ENCODE data around the gene FAM20A.
A peak's percentile ranks its signal among the peaks of the same experiment; 100 is the strongest.
"Not testable (repeated sequence)": the region's sequence is repeated elsewhere in the genome, so short reads cannot be mapped to it uniquely, and the experiment has no call there.

FAM20A gene

DNA sequence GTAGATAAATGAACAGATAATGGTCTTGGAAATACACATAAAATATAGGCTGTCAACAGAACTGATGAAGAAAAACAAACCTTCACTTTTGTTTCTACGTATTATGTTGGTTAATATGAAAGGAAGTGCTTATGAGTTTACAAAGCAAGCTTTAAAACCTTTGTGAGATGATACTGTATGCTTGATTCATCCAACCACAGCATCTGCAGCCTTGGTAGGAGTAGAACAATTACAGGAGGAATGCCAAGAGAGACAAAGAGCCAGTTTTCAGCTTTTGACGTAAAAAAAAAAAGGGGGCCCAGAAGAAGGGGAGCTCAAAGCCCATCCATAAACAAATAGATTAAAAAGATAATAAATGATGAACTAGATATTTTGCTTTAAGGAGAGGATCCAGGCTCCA is 13.3 kb downstream of the FAM20A start:
- no peak for DNase-seq

DNA sequence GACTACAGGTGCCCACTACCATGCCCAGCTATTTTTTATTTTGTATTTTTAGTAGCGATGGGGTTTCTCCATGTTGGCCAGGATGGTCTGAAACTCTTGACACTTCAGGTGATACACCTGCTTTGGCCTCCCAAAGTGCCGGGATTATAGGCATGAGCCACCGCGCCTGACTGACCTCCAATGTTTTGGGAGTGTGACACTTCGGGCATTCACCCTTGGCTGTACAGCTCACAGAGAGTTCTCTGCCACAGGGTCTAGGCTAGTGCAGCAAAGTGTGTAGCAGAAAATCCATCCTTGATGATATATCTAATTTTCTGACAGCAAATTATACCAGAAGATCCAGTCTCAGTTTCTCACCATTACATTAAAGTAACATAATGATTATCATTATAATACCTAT is 14.1 kb downstream of the FAM20A start:
- DNase-seq, result no peak

DNA sequence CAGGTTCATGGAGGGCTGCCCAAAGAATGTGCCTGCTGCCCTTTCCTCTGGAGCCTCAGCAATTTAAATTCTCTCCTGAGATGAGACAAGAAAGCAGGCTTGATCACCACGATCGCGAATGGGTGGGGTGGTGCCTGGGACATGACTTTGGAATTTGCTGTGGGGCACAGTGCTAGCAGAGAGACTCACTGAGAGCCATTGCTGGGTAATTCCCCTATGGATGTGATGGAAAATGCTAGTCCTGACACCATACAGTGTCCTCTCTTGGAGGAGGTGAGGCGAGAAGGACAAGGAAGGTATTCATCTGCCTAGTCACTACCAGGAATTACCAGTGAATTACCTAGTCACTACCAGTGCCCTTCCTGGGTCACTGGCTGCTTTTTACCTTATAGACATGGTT is 15.5 kb downstream of the FAM20A start:
- no peak for DNase-seq

DNA sequence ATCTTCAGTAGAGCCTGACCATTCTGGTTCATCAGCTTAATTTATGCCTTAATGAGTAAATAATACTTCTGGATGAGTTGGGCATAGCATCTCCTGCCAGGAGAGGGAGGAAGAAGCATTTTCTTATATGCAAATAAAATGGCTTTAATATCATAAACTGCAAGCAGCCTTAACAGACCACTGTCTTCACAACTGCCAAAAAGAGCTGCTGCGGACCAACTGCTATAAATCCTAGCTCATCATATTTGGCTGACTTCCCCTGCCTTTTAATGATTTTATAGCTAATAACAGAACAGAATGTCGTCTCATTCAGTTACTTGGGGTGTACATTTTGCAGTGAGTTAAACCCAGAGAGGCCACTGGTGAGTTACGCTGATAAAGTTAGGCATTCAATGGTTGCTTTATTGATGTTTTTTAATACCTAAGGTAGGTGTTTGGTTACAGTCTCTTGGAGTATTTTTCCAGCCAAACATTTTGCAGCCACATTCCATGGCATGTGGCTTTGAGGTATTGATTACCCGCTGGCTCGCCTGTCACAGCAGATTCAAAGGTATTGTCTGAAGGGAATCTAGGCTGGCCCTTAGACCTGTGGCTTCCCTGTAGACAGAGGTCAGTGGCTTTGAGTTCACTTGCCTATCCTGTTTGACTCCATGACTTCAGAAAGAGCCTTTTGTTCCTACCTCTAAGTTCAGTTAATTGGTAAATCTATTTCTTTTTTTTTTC is 16.4 kb downstream of the FAM20A start:
- no peak for DNase-seq

DNA sequence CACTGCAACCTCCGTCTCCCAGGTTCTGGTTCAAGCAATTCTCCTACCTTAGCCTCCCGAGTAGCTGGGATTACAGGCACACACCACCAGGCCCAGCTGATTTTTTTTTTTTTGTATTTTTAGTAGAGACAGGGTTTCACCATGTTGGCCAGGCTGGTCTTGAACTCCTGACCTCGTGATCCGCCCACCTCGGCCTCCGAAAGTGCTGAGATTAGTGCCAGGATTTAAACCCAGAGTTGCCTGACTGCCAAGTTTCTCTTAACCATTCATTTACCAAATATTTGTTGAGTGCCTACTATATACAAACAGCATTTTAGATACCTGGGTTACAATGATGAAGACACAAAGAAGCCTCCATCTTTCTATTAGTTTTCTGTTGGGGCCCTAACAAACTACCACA is 18.3 kb downstream of the FAM20A start:
- DNase-seq, result not testable (repeated sequence)

DNA sequence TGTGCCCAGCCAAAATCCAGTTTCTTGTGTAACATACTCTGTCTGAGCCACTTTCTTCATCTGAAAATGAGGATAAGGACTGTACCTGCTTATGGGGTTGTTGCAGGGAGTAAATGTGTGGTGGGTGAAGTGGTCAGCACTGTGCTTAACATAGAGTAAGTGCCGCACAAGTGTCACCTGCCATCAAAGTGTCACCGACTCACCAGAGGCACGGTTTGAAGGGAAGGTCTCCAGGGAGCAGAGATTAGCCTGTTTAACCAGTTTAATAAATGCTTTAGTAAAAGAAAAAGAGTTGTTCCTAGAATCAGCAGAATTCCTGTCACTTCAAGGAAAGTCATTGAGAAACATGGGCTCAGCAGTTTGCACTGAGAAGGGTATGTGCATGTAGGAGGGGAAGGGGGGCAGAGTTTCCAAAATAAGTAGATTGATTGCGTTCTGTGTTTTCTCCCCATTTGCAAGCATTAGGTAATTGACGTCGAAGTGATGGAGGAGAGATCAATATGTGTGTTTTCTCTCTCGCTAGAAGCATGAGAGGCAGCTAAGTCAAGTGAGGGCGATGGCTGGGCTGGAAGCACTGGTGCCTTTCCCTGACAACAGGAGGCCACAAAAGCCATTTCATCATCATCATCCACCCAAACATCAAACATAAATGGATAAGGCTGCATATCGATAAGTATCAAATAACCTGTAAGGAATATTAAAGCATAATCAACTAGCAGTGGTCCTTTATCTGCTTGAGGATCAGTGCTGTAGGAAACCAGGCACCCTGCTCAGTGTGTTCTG is 19.1 kb downstream of the FAM20A start:
- DNase-seq, result no peak

DNA sequence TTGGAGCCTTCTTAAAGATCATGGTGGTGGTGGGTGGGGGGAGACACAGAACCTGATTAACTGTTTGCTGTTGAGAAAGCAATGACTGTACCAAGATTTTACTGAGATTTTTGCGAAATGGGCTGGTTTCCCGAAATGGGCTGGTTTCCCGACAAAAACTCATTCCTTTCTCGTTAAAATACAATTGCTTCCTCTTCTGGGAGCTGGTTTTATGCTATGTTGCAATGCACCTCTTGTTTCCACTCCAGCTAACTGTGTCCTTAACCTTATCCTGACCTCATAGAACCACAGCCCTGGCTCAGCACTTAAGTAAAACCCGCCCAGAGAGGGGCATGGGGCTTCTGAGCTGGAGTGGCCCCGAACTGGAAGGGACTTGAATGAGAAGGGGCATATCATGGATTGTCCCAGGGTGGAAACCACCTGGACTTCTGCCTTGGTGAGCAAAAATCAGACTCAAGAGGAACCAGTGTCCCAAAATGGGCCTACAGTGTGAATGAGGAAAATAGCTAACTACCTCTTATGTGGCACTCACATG is 20.9 kb downstream of the FAM20A start:
- DNase-seq, result no peak

DNA sequence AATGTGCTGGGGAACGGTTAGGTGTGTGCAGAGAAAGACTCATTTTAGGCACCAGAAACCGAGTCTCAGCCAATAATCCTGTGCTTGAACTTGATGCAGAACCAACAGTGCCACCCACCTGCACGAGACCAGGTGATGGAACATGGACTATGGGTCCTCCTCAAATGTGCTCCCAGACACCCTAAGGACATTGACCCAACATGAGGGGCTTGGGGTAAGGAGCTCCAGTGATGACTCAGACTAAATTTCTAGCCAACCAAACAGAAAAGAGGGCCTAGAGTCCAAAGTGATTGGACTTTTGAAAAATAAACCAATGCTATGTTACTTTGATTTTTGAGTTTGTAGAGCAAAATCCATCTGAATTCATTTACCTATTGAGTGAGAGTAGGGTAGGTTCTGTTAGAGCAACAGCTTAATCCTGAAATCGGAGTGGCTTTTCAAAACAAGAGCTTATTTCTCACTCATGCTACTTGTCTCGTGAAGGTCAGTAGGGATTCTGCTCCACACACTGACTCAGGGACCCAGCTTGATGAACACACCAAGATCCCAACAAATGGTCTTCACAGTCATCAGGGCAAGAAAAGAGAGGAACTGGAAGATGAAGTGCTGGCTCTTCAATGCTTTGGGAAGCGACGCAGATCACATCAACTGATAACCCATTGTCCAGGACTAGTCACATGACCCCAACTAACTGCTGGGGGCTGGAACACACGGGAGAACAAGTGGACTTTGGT is 21.8 kb downstream of the FAM20A start:
- DNase-seq, result no peak

DNA sequence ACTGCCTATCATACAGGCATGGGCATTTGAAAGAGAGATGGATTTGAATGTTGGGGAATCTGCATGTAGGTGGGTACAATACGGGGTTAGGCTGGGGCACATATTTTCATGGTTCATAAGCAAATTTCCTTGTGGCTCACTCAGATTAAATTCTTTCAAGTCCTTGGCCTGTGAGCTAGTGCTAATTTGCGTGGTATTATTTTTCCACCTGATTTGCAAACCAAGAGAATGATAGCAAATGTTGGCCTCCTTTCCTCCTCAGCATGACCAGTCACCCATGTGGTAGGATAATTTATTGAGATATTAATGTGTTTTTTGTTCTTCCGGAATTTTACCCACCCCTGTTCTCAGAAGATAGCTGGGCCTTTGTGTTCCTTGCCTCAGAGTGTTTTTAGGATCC is 22.9 kb downstream of the FAM20A start:
- no peak for DNase-seq

DNA sequence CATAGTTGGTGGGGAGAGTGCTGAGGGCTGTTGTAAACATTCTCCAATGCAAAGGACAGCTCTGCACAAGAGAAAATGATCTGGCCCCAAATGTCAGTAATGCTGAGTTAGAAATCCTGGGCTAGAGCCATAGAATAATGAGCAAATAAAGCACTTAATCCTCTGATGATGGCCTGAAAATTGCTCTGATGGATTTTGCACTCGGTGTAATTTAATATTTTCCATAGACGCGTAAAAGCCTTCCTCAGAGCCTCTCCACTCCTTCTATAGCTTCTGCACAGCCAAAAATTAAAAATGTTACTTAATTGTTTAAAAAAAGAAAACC is 23.7 kb downstream of the FAM20A start:
- DNase-seq, result no peak

DNA sequence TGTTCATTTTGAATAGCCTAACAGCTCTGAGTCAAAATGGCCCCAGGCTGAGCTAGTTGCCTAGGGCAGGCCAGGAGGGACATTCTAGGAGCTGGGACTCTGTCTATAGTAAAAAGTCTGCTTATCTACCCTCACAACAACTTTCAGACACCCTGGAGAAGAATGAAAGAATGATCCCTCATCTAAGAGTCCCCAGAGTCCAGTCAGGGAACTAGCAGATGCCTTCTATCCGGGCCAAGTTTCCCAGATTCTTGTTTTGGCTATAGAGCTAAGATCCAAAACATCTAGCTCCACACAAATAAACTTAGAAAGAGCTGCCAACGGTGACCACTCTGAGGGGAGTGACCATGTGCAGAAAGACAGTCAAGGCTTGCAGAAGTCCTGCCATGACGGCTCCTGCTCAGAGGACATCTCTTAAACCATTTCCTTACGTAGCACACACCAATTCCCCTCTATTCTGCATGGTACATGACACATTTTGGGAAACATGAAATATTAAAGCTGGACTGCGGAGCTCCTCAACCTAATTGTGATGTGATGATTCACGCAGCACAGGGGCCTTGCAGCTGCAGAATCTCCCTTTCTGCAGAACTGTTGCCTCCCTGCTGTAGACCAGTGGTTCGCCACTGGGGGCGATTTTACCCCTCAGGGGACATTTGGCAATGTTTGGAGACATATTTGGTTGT is 24.2 kb downstream of the FAM20A start:
- peak; percentile 6 for DNase-seq

DNA sequence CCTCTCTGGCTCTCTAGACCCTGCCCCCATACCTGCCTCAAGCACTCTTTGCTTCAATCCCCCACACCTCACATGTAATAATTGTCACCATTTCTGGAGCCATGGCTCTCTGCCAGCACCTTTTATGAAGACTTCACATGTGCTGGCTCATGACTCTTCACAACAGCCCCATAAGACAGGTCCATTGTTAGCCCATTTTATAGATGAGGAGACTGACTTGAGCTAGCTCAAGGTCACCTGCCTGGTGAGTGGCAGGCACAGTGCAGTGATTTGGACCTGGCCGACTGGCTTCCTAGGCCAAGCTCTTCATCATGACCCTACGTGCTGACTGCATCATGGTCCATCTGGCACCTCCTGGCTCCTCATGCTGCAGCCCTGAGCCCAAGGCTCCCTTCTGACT is 25.0 kb downstream of the FAM20A start:
- DNase-seq, result no peak

DNA sequence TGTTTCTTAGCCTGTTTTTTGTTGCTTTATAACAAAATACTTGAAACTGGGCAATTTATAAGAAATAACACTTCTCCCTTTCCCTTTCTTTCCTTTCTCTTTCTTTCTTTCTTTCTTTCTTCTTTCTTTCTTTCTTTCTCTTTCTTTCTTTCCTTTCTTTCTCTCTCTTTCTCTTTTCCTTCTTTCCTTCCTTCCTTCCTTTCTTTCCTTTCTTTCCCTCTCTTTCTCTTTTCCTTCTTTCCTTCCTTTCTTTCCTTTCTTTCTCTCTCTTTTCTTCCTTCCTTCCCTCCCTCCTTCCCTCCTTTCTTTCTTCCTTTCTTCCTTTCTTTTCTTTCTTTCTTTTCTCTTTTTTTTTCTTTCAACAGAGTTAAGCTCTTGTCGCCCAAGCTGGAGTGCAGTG is 27.8 kb downstream of the FAM20A start:
- DNase-seq, result no peak

DNA sequence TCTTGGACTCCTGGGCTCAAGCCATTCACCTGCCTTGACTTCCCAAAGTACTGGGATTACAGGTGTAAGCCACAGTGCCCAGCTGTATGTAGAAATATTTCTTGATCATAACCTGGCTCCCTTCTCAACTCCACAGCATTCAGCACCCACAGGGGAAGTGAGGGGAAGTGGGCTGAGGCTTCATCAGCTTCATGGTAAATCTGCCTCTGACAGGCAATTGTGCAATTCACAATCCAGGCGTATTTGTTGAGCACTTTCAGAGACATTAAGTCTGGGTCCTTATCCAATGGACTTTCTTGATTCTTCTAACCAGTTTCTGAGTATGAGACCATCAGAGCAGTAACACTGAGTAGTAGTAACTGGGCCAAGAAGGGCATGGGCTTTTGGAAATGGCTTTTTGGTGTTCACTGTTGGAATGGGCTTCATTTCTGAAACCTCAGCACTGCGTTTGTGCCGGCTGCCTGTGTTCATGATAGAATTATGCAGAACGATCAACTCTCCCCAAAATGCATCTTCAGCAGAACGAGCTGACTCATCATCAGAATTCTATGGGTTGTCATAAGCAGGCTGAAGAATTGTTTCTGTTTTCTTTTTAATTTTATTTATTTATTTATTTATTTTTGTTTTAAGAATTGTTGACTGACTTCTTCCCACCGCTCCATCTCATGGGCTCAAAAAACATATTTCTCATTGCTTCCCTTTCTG is 28.9 kb downstream of the FAM20A start:
- DNase-seq, result no peak

DNA sequence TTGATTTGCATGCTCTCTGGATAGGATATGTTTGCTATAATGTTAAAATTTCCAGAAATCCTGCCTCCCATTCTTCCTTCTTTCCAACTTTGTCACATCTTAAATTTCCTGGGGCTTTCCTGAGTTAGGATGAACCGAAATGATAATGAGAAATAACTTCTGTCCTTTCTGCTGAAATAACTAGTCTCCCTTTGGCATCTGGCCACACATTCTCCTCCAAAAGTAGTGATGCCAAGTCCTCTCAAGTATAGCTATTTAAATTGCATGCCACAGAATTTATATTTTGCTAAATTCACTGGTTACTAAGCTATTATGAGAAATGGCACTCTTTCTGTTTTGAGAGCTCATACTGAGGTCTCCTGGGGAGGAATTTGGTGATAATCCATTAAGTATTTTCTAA is 30.6 kb downstream of the FAM20A start:
- no peak for DNase-seq

DNA sequence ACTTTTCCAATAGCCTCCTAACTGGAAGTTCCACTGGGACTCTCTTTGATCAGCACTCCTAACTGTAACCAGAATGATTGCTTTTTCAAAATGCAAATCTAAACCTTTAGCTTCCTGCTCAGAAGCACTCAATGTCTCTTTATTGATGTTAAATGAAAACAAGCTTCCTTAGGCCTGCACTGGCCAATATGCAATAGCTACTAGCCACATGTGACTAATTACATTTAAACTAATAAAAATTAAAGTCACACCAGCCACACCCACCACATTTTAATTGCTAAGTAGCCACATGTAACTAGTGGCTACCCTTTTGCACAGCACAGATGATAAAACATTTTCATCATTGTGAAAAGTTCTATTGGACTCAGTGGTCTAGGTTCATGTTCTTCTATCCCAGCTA is 31.8 kb downstream of the FAM20A start:
- no peak for DNase-seq

DNA sequence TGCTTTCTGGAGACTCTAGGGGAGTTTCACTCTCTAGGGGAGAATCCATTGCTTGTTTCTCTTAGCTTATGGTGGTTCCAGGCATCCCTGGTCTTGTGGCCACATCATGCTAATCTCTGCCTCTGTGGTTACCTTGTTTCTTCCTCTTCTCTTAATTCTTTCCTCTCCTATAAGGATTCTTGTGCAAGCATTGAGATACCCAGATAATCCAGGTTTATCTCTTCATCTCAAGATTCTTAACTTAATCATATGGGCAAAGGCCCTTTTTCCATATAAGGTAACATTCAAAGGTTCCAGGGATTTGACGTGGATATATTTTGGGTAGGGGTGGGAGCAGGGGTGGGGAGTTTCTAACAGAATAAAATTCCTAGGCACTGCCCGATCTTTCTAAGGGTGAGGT is 32.6 kb downstream of the FAM20A start:
- DNase-seq, result no peak

DNA sequence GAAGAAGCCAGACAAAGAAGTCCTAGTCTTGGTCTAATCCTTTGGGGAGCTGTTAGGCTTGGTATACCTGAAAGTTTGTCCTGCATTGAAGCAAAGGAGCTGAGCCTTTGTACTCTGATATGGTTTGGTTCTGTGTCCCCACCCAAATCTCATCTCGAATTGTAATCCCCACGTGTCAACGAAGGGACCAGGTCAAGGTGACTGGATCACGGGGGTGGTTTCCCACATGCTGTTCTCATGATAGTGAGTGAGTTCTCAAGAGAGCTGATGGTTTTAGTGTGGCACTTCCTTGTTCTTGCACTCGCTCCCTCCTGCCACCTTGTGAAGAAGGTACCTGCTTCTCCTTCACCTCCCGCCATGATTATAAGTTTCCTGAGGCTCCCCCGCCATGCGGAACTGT is 33.6 kb downstream of the FAM20A start:
- no peak for DNase-seq

DNA sequence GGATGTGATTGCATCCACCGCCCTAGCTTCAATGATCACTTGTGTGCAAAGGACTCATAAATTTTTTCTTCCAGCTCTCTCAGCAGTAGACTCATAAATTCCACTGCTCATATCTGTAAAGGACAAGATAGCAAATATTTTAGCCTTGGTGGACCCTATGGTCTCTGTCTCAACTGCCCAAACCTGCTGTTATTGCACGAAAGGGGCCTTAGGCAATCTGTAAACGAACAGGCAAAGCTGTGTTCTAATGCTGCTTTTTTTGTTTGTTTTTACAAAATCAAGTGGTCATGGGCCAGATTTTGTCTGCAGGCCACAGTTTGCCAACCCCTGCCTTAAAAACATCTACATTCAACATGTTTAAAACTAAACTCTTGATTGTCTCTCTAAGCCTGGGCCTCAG is 34.1 kb downstream of the FAM20A start:
- no peak for DNase-seq

DNA sequence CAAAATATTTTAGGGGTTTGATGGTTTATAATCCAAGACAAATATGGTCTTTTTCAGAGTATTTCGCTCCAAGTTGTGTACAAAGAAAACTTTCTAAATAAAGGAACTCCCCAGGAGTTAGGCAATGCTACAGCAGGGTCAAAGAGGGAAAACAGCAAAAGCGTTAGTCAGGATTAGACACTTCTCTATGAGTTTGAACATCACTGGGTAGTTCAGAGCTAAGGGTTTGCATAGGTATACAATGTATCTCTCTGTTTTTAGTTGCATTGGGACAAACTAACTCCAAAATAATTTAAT is 34.8 kb downstream of the FAM20A start:
- no peak for DNase-seq

DNA sequence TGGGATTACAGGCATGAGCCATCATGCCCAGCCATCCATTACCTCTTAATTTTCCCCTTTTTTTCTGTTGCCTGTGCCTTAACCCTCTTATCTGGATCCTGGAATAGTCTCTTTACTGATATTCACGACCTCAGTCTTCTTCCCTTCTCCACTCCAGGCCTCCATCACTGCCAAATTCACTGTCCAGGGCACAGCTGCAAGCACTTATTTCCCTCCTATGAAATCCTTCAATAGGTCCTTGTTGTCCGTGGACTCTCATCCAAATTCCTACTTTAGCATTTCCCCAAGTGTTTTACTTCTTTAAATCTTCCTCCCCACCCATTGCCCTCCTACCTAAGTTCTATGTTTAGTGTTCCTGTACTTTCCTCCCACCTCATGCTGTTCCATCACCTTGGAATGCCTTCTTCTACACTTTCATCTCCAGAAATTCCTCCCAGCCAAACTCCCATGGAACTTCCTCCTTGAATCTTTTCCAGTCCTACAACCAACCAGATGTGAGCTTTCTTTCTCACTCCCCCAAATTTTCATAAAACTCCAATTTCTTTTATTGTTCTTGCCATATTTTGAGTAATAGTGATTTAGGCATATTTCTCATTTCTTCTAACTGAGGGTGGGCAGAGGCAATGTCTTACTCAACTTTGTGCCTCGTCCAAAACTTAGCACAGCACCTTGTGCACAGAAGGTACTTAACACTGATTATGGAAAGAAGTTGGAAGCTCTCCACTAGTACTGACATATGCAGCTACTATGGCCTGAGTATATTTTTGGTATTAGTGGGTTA is 35.3 kb downstream of the FAM20A start:
- no peak for DNase-seq

Data from fibroblast of skin of back (primary cell).